Adrenal gland (tissue), 12 donors: Measurements from ENCODE around the gene COL4A5. TPM values are rescaled to one million over a fixed set of nuclear protein-coding genes. Genes with fewer than 3 reads are reported as not detected.

ENCODE experiments used
- DNase-seq, 7 donors: peaks; one replicate each; pipeline ENCODE4 v3.0.0-alpha.2; 2019 to 2020
- H3K27ac ChIP-seq, 5 donors: fragments of 200-600 bp; sonication (generic) in 4 of 5; 1 replicate in 3 of 5; 2 replicates in 2 of 5; pipeline versions ENCODE4 v1.5.1 to v1.8.0; 2016 to 2020; ENCODE audit warnings: mild to moderate bottlenecking in 1 of 5
- H3K27me3 ChIP-seq: fragments of 200-600 bp; 2 replicates; pipeline ENCODE4 v1.8.0; 2021
- H3K36me3 ChIP-seq, 2 donors: fragments of 200-600 bp; replicated peaks in 1 of 2; 1 replicate in 1 of 2; 2 replicates in 1 of 2; pipeline versions ENCODE4 v1.5.1 to v1.8.0; 2018 to 2022
- H3K4me1 ChIP-seq, 2 donors: fragments of 200-600 bp; replicated peaks in 1 of 2; 1 replicate in 1 of 2; 2 replicates in 1 of 2; pipeline versions ENCODE4 v1.5.1 to v1.8.0; 2018 to 2021
- H3K4me3 ChIP-seq, 4 donors: fragments of 200-600 bp; sonication (generic) in 3 of 4; one replicate each; pipeline ENCODE4 v1.5.1; 2016 to 2018
- H3K9me3 ChIP-seq, 3 donors: fragments of 200-600 bp; sonication (generic) in 1 of 3; replicated peaks in 1 of 3; 1 replicate in 2 of 3; 2 replicates in 1 of 3; pipeline versions ENCODE4 v1.5.1 to v1.8.0; 2016 to 2021
- POLR2A ChIP-seq, 2 donors: fragments of 450-650 bp; IDR thresholded peaks; one replicate each; pipeline ENCODE4 v1.6.1; 2017; ENCODE audit warnings: antibody characterized with exemption in 2 of 2, mild to moderate bottlenecking in 2 of 2, moderate library complexity in 1 of 2
- WGBS, 4 donors: extraction: QIAGEN DNeasy Blood & Tissue Kit in 2 of 4; methylation state at CpG; one replicate each; pipeline versions ENCODE4 v1.1.5 to v1.1.7; 2013 to 2017; 5-methylcytosine and 5-hydroxymethylcytosine counted together
- intact Hi-C, 2 donors: fragments of 100-400 bp; cut with DNase I; formaldehyde crosslinking; loops; one replicate each; pipeline versions ENCODE4 v1.14.1 to v1.15.0; 2022 to 2023
- polyA plus RNA-seq, 3 donors: library from polyadenylated mRNA; stranded (reverse); fragments of 200-250 nt in 2 of 3; fragments of 350-450 nt in 1 of 3; fragmentation: Illumina TruSeq in 1 of 3; extraction: RNeasy Lipid Tissue Mini Kit (QIAGEN cat#74804) in 1 of 3; gene quantifications; one replicate each; pipeline ENCODE4 v1.2.3, GENCODE V29; 2013 to 2014
- total RNA-seq, 9 donors: library from RNA; depleted of rRNA in 4 of 9; stranded (reverse); fragments of >200 nt in 4 of 9; fragments of 120-200 nt in 1 of 9; fragmentation: NEBNext Ultra II Directional in 1 of 9; extraction: Animal tissue kit (Norgen Biotek cat#: 25700) in 1 of 9; gene quantifications; one replicate each; pipeline versions ENCODE4 v1.1.0 to v1.2.4, GENCODE V29; 2013 to 2023
- TF ChIP-seq, protein P1 (sequence below), 6 experiments: fragments of 450-650 bp in 4 of 6; fragments of 200-600 bp in 2 of 6; sonication (generic) in 1 of 6; IDR thresholded peaks; 1 replicate in 5 of 6; 2 replicates in 1 of 6; pipeline versions ENCODE4 v1.5.1 to v1.8.0; 2016 to 2021; ENCODE audit warnings: antibody characterized with exemption in 6 of 6, mild to moderate bottlenecking in 2 of 6, moderate library complexity in 1 of 6
- donor health status: healthy with polysubstance abuse.
- donor health status: Bipolar disorder and iron deficiency.
- donor health status: DM: yes; HTN: yes; CAD: no.
- donor health status: DM: no; HTN: no; CAD: no.
- donor health status: DM: no; HTN: no; CAD: no.
- donor health status: DM: yes; HTN: yes; CAD: no.

COL4A5 gene
- total and polyA plus RNA-seq, 12 donors, result 4.0 to 25.2 (median 12.6) TPM

DNA sequence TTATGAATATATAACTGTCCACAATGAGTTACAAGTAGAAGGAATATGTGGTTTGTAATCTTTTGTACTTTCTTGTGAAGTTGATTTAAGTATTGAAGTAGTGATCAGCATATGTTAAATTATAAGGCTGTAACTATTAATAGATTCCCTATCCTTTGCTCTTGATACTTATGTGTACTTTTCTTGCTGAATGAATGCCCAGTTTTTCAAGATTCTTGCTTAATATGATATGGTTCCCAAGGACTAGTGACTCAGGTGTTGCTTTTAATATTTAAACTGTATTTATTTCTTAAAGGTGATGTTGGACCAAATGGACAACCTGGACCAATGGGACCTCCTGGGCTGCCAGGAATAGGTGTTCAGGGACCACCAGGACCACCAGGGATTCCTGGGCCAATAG, 175.0 kb downstream of the COL4A5 start:
- H3K27me3 ChIP-seq, result no peaks in the 10 kb centered on the region
- H3K4me3 ChIP-seq, result no peak overlapping the region
- no peaks in the 10 kb centered on the region for H3K9me3 ChIP-seq
- H3K4me1 ChIP-seq, result no peaks in the 10 kb centered on the region
- no peak for TF ChIP-seq POLR2A (IDR thresholded peaks at IDR 0.05)
- TF ChIP-seq, protein P1, sequence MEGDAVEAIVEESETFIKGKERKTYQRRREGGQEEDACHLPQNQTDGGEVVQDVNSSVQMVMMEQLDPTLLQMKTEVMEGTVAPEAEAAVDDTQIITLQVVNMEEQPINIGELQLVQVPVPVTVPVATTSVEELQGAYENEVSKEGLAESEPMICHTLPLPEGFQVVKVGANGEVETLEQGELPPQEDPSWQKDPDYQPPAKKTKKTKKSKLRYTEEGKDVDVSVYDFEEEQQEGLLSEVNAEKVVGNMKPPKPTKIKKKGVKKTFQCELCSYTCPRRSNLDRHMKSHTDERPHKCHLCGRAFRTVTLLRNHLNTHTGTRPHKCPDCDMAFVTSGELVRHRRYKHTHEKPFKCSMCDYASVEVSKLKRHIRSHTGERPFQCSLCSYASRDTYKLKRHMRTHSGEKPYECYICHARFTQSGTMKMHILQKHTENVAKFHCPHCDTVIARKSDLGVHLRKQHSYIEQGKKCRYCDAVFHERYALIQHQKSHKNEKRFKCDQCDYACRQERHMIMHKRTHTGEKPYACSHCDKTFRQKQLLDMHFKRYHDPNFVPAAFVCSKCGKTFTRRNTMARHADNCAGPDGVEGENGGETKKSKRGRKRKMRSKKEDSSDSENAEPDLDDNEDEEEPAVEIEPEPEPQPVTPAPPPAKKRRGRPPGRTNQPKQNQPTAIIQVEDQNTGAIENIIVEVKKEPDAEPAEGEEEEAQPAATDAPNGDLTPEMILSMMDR (IDR thresholded peaks at IDR 0.05), result no peak
- no peak overlapping the region for H3K27ac ChIP-seq
- intact Hi-C loops, result no loop called here
- no peaks in the 10 kb centered on the region for H3K36me3 ChIP-seq
- no peak for DNase-seq

DNA sequence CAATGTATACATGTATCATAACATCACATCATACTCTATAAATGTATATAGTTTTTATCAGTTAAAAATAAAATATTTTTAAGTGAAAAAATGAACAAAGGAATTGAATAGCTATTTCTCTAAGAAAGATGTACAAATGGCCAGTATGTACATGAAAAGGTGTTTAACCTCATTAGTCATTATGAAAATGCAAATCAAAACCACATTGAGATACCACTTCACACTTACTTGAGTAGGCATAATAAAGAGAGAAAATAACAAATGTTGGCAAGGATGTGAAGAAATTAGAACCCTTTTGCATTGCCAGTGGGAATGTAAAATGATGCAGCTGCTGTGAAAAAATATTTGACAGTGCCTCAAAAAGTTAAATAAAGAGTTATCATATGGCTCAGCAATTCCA, 201.2 kb downstream of the COL4A5 start:
- Histone ChIP-seq H3K4me1 (no peaks in the 10 kb centered on the region), H3K36me3 (no peaks in the 10 kb centered on the region), H3K27ac (no peak overlapping the region), H3K27me3 (no peaks in the 10 kb centered on the region), H3K4me3 (no peak overlapping the region), H3K9me3 (no peaks in the 10 kb centered on the region)
- TF ChIP-seq, protein P1 (IDR thresholded peaks at IDR 0.05), result no peak
- TF ChIP-seq POLR2A (IDR thresholded peaks at IDR 0.05), result no peak
- no peak for DNase-seq
- intact Hi-C loops, result no loop called here

DNA sequence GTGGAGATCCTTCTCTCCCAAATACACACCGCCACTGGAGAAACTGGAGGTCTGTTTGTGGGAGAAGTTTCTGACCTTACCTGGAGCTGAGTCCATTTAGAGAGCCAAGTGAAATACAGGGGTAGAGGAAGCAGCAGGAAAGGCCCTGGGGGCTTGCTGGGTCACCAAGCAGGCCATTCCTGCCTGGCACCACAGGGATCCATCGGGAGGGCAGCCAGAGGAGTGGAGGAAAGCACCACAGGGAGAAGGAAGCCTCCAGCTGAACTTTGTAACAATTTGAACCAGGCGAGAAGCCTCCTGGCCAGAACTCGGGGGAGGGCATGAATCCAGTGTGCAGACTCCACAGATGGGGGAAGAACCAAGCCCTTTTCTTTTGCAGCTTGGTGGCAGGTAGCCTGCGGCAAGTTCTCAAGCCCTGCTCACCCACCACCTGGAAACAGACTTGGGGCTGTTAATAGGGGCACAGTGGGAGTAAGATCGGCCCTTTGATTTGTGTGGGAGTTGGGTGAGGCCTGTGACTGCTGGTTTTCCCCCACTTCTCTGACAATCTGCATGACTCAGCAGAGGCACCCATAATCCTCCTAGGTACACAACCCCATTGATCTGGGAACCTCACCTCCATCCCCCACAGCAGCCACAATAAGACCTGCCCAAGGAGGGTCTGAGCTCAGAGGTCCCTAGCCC, 202.1 kb downstream of the COL4A5 start:
- no peak overlapping the region for H3K4me3 ChIP-seq
- no peaks in the 10 kb centered on the region for H3K27me3 ChIP-seq
- no peak overlapping the region for H3K27ac ChIP-seq
- H3K9me3 ChIP-seq, result no peaks in the 10 kb centered on the region
- TF ChIP-seq, protein P1 (IDR thresholded peaks at IDR 0.05), result no peak
- TF ChIP-seq POLR2A (IDR thresholded peaks at IDR 0.05), result no peak
- intact Hi-C loops, result no loop called here
- H3K36me3 ChIP-seq, result no peaks in the 10 kb centered on the region
- DNase-seq, result no peak
- 58 to 92% (median 80%) methylated on average over 4 to 6 of the region's 6 CpGs for WGBS, 4 donors
- no peaks in the 10 kb centered on the region for H3K4me1 ChIP-seq

DNA sequence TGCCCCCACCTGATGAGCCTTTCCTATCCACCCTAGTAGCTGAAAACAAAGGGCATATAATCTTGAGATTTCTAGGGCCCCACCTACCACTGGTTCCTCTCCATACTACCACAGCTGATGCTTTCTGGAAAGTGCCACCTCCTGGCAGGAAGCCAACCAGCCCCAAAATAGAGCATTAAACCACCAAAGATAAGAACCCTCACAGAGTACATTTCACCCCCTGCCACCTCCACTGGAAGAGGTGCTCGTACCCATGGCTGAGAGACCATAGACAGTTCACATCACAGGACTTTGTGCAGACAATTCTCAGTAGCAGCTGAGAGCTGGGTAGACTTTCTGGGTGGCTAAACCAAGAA, 202.6 kb downstream of the COL4A5 start:
- no peak for DNase-seq
- WGBS, 4 donors, result 64 to 86% (median 83%) methylated on average over 1 of the region's 1 CpG; no CpG with 5 or more reads in 1 of the 4 donors
- Histone ChIP-seq H3K4me3 (no peak overlapping the region), H3K27ac (no peak overlapping the region), H3K27me3 (no peaks in the 10 kb centered on the region), H3K36me3 (no peaks in the 10 kb centered on the region), H3K9me3 (no peaks in the 10 kb centered on the region), H3K4me1 (no peaks in the 10 kb centered on the region)
- intact Hi-C loops, result no loop called here
- TF ChIP-seq, protein P1 (IDR thresholded peaks at IDR 0.05), result no peak
- TF ChIP-seq POLR2A (IDR thresholded peaks at IDR 0.05), result no peak
